HepG2 (cell line): ENCODE measurements around the gene MT4. TPM values are rescaled to one million over a fixed set of nuclear protein-coding genes. Genes with fewer than 3 reads are reported as not detected.

Experiments used
- E2F5 ChIP-seq: sonication (generic); formaldehyde crosslinking; conservative IDR thresholded peaks from 2 replicates; pipeline ENCODE4 v1.4.0; 2020; ENCODE audit warnings: missing genetic modification reagents
- HDAC2 ChIP-seq: sonication (generic); formaldehyde crosslinking; IDR thresholded peaks from 2 replicates; pipeline ENCODE4 v1.4.0; 2020; ENCODE audit warnings: missing genetic modification reagents
- HHEX ChIP-seq: IDR thresholded peaks from 2 replicates; pipeline ENCODE4 v1.6.1; 2016; ENCODE audit warnings: control low read depth
- KAT8 ChIP-seq: IDR thresholded peaks from 2 replicates; pipeline ENCODE4 v1.6.1; 2016; ENCODE audit warnings: missing genetic modification reagents, missing compliant biosample characterization
- NPAS2 ChIP-seq: sonication (generic); formaldehyde crosslinking; IDR thresholded peaks from 2 replicates; pipeline ENCODE4 v1.8.0; 2022; ENCODE audit warnings: mild to moderate bottlenecking, missing genetic modification reagents, borderline replicate concordance
- PRDM10 ChIP-seq: sonication (generic); formaldehyde crosslinking; IDR thresholded peaks from 2 replicates; pipeline ENCODE4 v1.4.0; 2020; ENCODE audit warnings: low read depth, missing genetic modification reagents
- SALL1 ChIP-seq: sonication (generic); formaldehyde crosslinking; IDR thresholded peaks from 2 replicates; pipeline ENCODE4 v1.8.0; 2022; ENCODE audit warnings: mild to moderate bottlenecking, missing genetic modification reagents
- SIX1 ChIP-seq: sonication (generic); formaldehyde crosslinking; IDR thresholded peaks from 2 replicates; pipeline ENCODE4 v1.4.0; 2020; ENCODE audit warnings: missing genetic modification reagents, borderline replicate concordance
- ZBTB7A ChIP-seq: sonication (generic); formaldehyde crosslinking; IDR thresholded peaks from 2 replicates; pipeline ENCODE4 v1.8.0; 2022; ENCODE audit warnings: mild to moderate bottlenecking, missing genetic modification reagents
- ZNF264 ChIP-seq: sonication (generic); formaldehyde crosslinking; IDR thresholded peaks from 2 replicates; pipeline ENCODE4 v1.4.0; 2020; ENCODE audit warnings: missing genetic modification reagents
- ZNF350 ChIP-seq: sonication (generic); formaldehyde crosslinking; IDR thresholded peaks from 2 replicates; pipeline ENCODE4 v1.4.0; 2020; ENCODE audit warnings: mild to moderate bottlenecking, low read depth, missing genetic modification reagents, borderline replicate concordance
- ZNF629 ChIP-seq: sonication (generic); formaldehyde crosslinking; conservative IDR thresholded peaks from 2 replicates; pipeline ENCODE4 v1.5.0; 2020; ENCODE audit warnings: missing genetic modification reagents
- ZNF749 ChIP-seq: sonication (generic); formaldehyde crosslinking; IDR thresholded peaks from 2 replicates; pipeline ENCODE4 v1.8.0; 2022; ENCODE audit warnings: mild to moderate bottlenecking, missing genetic modification reagents, moderate library complexity, borderline replicate concordance
- ZNF761 ChIP-seq: sonication (generic); formaldehyde crosslinking; conservative IDR thresholded peaks from 2 replicates; pipeline ENCODE4 v1.4.0; 2020; ENCODE audit warnings: mild to moderate bottlenecking, missing genetic modification reagents
- polyA plus RNA-seq, 8 experiments: library from polyadenylated mRNA; depleted of rRNA in 3 of 8; stranded (reverse) in 7 of 8; unstranded in 1 of 8; fragments of >200 nt; fragmentation: Illumina TruSeq in 4 of 8; extraction: Trizol in 4 of 8; gene quantifications; 2 replicates each; pipeline versions ENCODE4 v1.2.1 to v1.2.3, GENCODE V29; 2011 to 2016; ENCODE audit warnings: low read depth in 4 of 8, missing spikeins in 1 of 8, mixed read lengths in 1 of 8; ENCODE audit not compliant: insufficient read depth in 1 of 8
- total RNA-seq, 5 experiments: library from RNA; depleted of rRNA; stranded (reverse); fragments of >200 nt; fragmentation: Illumina TruSeq; extraction: Trizol; gene quantifications; 2 replicates each; pipeline ENCODE4 v1.2.3, GENCODE V29; 2016; ENCODE audit warnings: low read depth in 1 of 5
- TF ChIP-seq, protein P1 (sequence below): sonication (generic); IDR thresholded peaks from 2 replicates; pipeline ENCODE4 v1.6.1; 2016; ENCODE audit warnings: low read depth, borderline replicate concordance
- TF ChIP-seq, protein P2 (sequence below): sonication (generic); formaldehyde crosslinking; conservative IDR thresholded peaks from 2 replicates; pipeline ENCODE4 v1.4.0; 2020; ENCODE audit warnings: missing genetic modification reagents
- TF ChIP-seq, protein P3 (sequence below): IDR thresholded peaks from 2 replicates; pipeline ENCODE4 v1.6.1; 2018; ENCODE audit warnings: missing genetic modification reagents, mild to moderate bottlenecking, missing compliant biosample characterization

MT4 gene
- total and polyA plus RNA-seq, 2 of the 13 experiments (the other 11 are each of a cell fraction or from before 2014, with no cell fraction given) = not detected

- TF ChIP-seq SIX1 (CRISPR knock-in tag) (peak; percentile 85; the same call in 1 of the 2 replicates), SALL1 (peak; percentile 97), ZNF749 (CRISPR knock-in tag) (no peak), ZNF761 (CRISPR knock-in tag) (peak; percentile 76; the same call in 1 of the 2 replicates), NPAS2 (CRISPR knock-in tag) (no peak), HDAC2 (peak; percentile 86), E2F5 (no peak), ZBTB7A (CRISPR knock-in tag) (peak; percentile 86), ZNF629 (peak; percentile 84), PRDM10 (no peak), KAT8 (CRISPR knock-in tag) (0 out of 2 replicates have a peak, but pooled peaks have one; percentile 40), ZNF350 (CRISPR knock-in tag) (peak; percentile 71; the same call in 1 of the 2 replicates), ZNF264 (CRISPR knock-in tag) (peak; percentile 69), HHEX (CRISPR knock-in tag) (peak; percentile 39; the same call in 1 of the 2 replicates)
- TF ChIP-seq, protein P1, sequence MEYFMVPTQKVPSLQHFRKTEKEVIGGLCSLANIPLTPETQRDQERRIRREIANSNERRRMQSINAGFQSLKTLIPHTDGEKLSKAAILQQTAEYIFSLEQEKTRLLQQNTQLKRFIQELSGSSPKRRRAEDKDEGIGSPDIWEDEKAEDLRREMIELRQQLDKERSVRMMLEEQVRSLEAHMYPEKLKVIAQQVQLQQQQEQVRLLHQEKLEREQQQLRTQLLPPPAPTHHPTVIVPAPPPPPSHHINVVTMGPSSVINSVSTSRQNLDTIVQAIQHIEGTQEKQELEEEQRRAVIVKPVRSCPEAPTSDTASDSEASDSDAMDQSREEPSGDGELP = peak; percentile 33; the same call in 1 of the 2 replicates
- TF ChIP-seq, protein P2, sequence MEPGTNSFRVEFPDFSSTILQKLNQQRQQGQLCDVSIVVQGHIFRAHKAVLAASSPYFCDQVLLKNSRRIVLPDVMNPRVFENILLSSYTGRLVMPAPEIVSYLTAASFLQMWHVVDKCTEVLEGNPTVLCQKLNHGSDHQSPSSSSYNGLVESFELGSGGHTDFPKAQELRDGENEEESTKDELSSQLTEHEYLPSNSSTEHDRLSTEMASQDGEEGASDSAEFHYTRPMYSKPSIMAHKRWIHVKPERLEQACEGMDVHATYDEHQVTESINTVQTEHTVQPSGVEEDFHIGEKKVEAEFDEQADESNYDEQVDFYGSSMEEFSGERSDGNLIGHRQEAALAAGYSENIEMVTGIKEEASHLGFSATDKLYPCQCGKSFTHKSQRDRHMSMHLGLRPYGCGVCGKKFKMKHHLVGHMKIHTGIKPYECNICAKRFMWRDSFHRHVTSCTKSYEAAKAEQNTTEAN = peak; percentile 42; the same call in 1 of the 2 replicates
- TF ChIP-seq, protein P3, sequence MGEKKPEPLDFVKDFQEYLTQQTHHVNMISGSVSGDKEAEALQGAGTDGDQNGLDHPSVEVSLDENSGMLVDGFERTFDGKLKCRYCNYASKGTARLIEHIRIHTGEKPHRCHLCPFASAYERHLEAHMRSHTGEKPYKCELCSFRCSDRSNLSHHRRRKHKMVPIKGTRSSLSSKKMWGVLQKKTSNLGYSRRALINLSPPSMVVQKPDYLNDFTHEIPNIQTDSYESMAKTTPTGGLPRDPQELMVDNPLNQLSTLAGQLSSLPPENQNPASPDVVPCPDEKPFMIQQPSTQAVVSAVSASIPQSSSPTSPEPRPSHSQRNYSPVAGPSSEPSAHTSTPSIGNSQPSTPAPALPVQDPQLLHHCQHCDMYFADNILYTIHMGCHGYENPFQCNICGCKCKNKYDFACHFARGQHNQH (CRISPR knock-in tag) = peak; percentile 90
Measured at GRCh38 chr16:56551796-56552738, 12.8 kb upstream of the MT4 start (continued).
